ENCODE data around the gene ATMIN. TPM values are rescaled to one million over a fixed set of nuclear protein-coding genes. Genes with fewer than 3 reads are reported as not detected.

The ATMIN gene
- polyA plus RNA-seq, 5 donors, result 29.8 to 51.0 (median 39.9) TPM

Other genes starting within 250 kb of the ATMIN start
- gene CDYL2, start 231.2 kb upstream of the ATMIN start, polyA plus RNA-seq (ENCODE audit: insufficient read depth in 1 of 5, insufficient read length in 5 of 5, low replicate concordance in 1 of 5), result 1 to 10 TPM; 4.2 to 5.5 (median 4.6) TPM
- gene CMC2, start 29.0 kb upstream of the ATMIN start, polyA plus RNA-seq (ENCODE audit: insufficient read depth in 1 of 5, insufficient read length in 5 of 5, low replicate concordance in 1 of 5), result 10 to 100 TPM; 37.4 to 60.7 (median 47.1) TPM
- gene CENPN, start 28.6 kb upstream of the ATMIN start, polyA plus RNA-seq (ENCODE audit: insufficient read depth in 1 of 5, insufficient read length in 5 of 5, low replicate concordance in 1 of 5), result 10 to 100 TPM; 14.1 to 35.8 (median 19.2) TPM
- 1 to 10 TPM; 1.6 to 2.5 (median 1.9) TPM for gene C16orf46, start 41.4 kb downstream of the ATMIN start, polyA plus RNA-seq (ENCODE audit: insufficient read depth in 1 of 5, insufficient read length in 5 of 5, low replicate concordance in 1 of 5)
- 10 to 100 TPM; 64.4 to 95.7 (median 72.7) TPM for gene GCSH, start 60.6 kb downstream of the ATMIN start, polyA plus RNA-seq (ENCODE audit: insufficient read depth in 1 of 5, insufficient read length in 5 of 5, low replicate concordance in 1 of 5)
- under 1 TPM; 0.40 to 0.84 (median 0.58) TPM for gene BCO1, start 202.8 kb downstream of the ATMIN start, polyA plus RNA-seq (ENCODE audit: insufficient read depth in 1 of 5, insufficient read length in 5 of 5, low replicate concordance in 1 of 5)